AG04449 (cell line): ENCODE measurements around the gene F2.

Experiments
- CTCF ChIA-PET: fragments of 350-600 bp; formaldehyde crosslinking; extraction: SDS; loops from one replicate; lab custom pipeline; 2021; ENCODE audit warnings: antibody characterized with exemption; lab: Yijun Ruan, JAX
- POLR2A ChIA-PET: fragments of 400-600, 350-600 bp; formaldehyde crosslinking; extraction: SDS; loops from one replicate; lab custom pipeline; 2020; ENCODE audit warnings: antibody characterized with exemption, inconsistent platforms; lab: Yijun Ruan, JAX
- DNase-seq: peaks from one replicate; pipeline ENCODE4 v3.0.0-alpha.2; 2010; ENCODE audit warnings: low read depth, low spot score
- H3K4me3 ChIP-seq: 2 replicates; pipeline ENCODE4 v1.5.1; 2011; ENCODE audit warnings: low read depth, mild to moderate bottlenecking, control low read depth, low read length
- TF ChIP-seq, protein P1 (sequence below): IDR thresholded peaks from one replicate; pipeline ENCODE4 v1.5.1; 2011; ENCODE audit warnings: mild to moderate bottlenecking, moderate library complexity, low read length, control low read depth, inconsistent platforms; ENCODE audit not compliant: insufficient read depth; ENCODE audit errors: missing control alignments

Gene F2

DNA sequence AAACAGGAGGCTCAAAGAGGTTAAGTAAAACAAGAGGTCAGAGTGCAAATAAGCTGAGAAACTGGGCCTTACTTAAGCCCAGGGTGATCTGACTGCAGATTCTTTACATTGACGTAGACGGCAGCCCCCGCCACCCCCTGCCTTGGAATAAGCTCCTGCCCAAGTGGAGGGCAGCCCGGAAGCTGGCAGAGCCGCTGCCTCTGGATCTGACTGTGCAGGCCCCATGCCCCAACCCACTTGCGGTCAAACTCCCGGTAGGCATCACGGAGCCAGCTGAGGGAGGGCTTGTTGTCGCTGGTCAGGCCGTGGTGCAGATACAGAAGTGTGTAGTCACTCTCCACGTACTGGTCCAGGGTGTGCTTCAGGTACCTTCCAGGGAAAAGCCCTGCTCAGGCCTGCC is 37.2 kb upstream of the F2 start:
- DNase-seq = no peak
- ChIA-PET POLR2A (interaction anchor here (0.5 to 0.7 kb wide), 2 partner anchors 11 to 13 kb away, joined by 3 read pairs; no protein-coding TSS in a partner anchor), CTCF (interaction anchor here (0.8 kb wide), 1 partner anchor 294 kb away, joined by 3 read pairs; no protein-coding TSS in a partner anchor)
- TF ChIP-seq, protein P1, sequence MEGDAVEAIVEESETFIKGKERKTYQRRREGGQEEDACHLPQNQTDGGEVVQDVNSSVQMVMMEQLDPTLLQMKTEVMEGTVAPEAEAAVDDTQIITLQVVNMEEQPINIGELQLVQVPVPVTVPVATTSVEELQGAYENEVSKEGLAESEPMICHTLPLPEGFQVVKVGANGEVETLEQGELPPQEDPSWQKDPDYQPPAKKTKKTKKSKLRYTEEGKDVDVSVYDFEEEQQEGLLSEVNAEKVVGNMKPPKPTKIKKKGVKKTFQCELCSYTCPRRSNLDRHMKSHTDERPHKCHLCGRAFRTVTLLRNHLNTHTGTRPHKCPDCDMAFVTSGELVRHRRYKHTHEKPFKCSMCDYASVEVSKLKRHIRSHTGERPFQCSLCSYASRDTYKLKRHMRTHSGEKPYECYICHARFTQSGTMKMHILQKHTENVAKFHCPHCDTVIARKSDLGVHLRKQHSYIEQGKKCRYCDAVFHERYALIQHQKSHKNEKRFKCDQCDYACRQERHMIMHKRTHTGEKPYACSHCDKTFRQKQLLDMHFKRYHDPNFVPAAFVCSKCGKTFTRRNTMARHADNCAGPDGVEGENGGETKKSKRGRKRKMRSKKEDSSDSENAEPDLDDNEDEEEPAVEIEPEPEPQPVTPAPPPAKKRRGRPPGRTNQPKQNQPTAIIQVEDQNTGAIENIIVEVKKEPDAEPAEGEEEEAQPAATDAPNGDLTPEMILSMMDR = no peak
- H3K4me3 ChIP-seq = no peak overlapping the region

DNA sequence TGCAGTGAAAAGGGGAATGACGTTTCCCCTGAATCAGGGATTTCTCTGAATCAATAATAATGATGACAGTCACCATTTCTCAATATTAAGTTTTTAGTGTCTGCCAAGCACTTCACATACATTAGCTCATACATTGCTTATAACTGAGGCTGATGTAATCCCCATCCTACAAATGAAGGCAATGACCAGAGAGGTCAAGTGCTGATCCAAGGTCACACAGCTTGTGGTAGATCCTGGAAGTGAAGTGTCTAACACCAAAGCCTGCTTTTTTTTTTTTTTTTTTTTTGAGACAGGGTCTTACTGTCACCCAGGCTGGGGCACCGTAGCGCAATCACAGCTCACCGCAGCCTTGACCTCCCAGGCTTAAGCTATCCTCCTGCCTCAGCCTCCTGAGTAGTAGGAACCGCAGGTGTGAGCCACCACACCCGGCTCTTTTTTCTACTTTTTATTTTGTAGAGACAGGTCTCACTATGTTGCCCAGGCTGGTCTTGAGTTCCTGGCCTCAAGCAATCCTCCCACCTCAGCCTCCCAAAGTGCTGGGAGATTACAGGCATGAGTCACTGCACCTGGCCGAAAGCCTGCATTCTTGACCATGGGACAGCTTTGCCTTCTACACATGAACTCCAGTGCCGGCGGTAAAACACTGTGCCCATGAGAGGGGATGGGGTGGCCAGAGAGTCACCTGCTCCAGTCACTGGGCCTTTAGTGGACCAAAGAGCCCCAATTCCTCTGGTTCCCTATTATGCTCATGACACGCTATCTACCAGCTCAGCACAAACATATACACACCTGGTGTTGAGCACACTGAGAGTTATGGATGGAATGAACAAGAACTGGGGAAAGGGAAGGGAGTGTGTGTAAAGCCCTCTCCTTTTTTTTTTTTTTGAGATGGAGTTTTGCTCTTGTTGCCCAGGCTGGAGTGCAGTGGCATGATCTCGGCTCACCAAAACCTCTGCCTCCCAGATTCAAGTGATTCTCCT is 36.0 kb upstream of the F2 start:
- TF ChIP-seq, protein P1 = no peak
- ChIA-PET CTCF (interaction anchor here (1.6 to 1.9 kb wide), 3 partner anchors 9 to 12 kb away, joined by 5 to 7 read pairs (median 5); no protein-coding TSS in a partner anchor), POLR2A (no interaction called here)
- no peak overlapping the region for H3K4me3 ChIP-seq
- no peak for DNase-seq

DNA sequence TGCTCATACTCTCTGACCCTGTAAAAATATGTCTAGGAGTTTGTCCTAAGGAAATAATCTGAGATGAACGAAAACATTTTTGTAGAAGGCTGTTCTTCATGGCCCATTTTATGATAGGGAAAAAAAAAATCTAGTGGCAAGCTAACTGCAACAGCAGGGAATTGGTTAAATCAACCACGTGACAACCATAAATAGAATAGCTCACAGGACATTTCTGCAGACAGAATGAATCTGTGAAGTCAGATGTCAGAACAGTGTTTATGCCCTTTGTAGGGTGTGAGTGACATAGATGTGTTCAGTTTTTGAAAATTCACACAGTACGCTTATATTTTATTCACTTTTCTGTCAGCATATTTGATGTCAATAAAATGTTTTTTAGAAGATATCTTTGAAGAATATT is 34.6 kb upstream of the F2 start:
- H3K4me3 ChIP-seq = no peak overlapping the region
- POLR2A ChIA-PET = no interaction called here
- CTCF ChIA-PET = interaction anchor here (0.7 to 1.9 kb wide), 4 partner anchors 10 to 155 kb away, joined by 3 to 7 read pairs (median 5); no protein-coding TSS in a partner anchor
- DNase-seq = no peak
- TF ChIP-seq, protein P1 = no peak

DNA sequence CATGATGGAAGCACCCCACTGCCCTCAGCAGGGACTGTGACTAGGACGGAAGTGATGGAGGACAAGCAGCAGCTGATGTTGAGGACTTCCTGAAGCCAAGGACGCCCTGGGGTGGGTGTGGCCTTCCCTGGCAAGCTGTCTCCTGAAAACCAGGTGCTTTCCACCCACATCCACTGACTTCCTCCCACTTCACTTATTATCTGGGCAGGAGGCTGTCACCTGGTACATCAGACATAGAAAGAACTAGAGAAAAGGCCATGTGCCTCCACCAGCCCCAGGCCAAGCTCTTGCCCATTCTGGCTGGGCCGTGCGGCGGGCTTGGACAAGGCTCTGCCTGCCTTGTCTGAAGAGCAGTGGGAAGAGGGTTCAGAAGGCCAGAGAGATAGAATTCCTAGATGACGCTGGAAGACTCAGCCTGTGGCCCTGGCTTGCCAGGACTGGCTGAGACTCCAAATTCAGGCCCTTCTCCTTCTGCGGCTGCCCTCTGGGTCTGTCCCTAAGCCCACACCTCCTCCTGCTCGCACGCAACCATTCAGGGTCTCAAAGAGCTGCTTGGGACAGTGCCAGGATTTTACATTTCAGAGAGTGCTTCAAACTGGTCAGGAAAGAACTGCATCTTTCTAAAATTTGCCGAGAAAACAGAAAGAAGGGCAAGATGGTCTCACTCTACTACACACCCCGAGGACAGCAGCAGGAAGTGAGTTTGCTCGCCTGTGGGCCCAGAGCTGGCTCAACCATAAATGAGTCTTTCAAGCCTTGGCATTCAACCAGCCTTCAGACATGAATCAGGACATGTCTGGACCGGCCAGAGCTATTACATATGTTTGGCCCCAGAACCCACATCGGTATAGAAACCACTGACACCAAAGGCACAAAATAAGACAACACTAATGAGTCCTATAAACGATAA is 31.9 kb upstream of the F2 start:
- ChIA-PET CTCF (interaction anchor here (0.6 to 1.0 kb wide), 4 partner anchors 8 to 320 kb away, joined by 3 to 4 read pairs (median 3); no protein-coding TSS in a partner anchor), POLR2A (interaction anchor here (1.3 to 1.6 kb wide), 3 partner anchors 9 to 13 kb away, joined by 3 to 7 read pairs (median 7); partner anchors contain the start of genes ARHGAP1 and ZNF408)
- TF ChIP-seq, protein P1 = no peak
- H3K4me3 ChIP-seq = no peak overlapping the region
- DNase-seq = no peak

DNA sequence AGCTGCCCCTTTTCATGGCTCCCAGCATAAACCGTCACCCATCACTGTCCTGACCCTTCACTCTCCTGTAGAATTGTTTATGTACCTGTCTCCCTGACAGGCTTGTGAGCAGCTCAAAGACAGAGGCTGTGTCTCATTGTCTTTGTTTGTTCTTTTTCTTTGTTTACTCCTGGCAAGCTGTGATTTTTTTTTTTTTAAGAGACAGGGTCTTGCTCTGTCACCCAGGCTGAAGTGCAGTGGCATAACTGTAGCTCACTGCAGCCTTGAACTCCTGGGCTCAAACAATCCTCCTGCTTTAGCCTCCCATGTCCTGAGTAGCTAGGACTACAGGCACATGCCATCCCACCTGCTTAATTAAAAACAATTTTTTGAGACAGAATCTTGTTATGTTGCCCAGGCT is 28.3 kb upstream of the F2 start:
- ChIA-PET CTCF (interaction anchor here (1.4 kb wide), 1 partner anchor 25 kb away, joined by 3 read pairs; no protein-coding TSS in a partner anchor), POLR2A (interaction anchor here (0.5 kb wide), 1 partner anchor 468 kb away, joined by 3 read pairs; no protein-coding TSS in a partner anchor)
- DNase-seq = no peak
- TF ChIP-seq, protein P1 = no peak
- no peak overlapping the region for H3K4me3 ChIP-seq
